AG10803 (cell line): Measurements from ENCODE around the gene ERMARD.

Experiments used
- DNase-seq: peaks from one replicate; pipeline ENCODE4 v3.0.0; 2010; ENCODE audit warnings: low read depth
- H3K4me3 ChIP-seq: 2 replicates; pipeline ENCODE4 v1.5.1; 2011; ENCODE audit warnings: mild to moderate bottlenecking, low read length, control low read depth
- CTCF ChIP-seq: conservative IDR thresholded peaks from 2 replicates; pipeline ENCODE4 v1.5.1; 2011; ENCODE audit warnings: mild to moderate bottlenecking, low read length, control low read depth, inconsistent platforms

Gene ERMARD

DNA sequence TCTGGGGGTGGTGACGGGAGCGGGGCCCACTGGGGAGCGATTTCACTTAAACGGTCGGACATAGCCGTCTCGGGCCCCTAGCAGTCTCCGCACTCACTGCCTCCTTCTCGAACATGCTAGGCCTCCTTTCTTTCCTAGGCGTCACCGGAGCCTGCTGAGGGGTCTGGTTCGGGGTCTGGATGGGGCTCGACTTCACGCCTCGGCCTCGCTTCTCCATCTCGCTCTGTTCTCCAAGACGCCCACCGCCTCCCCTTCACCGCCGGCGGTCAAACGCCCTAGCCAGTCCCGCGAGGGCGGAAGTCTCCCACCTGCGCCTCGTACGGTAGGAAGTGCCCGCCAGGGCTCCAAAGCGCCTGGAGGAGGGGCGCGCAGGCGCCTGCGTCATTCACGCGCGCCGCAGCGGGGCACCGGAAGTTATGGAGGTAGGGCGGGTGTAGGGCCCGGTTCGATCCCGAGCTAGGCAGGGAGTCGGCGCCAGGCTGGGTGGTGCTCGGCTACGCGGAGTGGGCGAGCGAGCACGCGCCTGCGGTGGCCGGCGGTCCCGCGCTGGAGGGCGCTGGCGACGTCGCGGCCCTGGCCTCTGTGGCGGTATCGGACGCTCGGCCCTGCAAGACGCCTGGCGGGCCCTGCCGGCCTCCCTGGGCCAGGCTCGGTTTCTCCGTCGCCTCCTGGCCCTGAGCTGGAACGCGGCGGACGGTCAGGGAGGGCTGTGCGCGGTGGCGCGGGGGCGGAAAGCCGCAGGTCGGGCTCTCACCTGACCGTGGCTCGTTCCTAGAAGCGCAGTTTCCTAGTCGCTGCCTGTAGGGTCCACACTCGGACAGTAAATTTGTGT is at the start of gene ERMARD, which contains the start of gene DYNLT2:
Gene ERMARD (plus strand): TSS at position 381 of the 832 bp plus-strand sequence. CDS start 36 bp downstream, at position 417.
Gene DYNLT2 (minus strand): TSS at position 331 of the 832 bp plus-strand sequence. CDS start 114 bp downstream, at position 217.
- H3K4me3 ChIP-seq, result peak within 1 kb of the TSS; percentile 88
- peak; percentile 19; the same call in 1 of the 2 replicates for TF ChIP-seq CTCF

DNA sequence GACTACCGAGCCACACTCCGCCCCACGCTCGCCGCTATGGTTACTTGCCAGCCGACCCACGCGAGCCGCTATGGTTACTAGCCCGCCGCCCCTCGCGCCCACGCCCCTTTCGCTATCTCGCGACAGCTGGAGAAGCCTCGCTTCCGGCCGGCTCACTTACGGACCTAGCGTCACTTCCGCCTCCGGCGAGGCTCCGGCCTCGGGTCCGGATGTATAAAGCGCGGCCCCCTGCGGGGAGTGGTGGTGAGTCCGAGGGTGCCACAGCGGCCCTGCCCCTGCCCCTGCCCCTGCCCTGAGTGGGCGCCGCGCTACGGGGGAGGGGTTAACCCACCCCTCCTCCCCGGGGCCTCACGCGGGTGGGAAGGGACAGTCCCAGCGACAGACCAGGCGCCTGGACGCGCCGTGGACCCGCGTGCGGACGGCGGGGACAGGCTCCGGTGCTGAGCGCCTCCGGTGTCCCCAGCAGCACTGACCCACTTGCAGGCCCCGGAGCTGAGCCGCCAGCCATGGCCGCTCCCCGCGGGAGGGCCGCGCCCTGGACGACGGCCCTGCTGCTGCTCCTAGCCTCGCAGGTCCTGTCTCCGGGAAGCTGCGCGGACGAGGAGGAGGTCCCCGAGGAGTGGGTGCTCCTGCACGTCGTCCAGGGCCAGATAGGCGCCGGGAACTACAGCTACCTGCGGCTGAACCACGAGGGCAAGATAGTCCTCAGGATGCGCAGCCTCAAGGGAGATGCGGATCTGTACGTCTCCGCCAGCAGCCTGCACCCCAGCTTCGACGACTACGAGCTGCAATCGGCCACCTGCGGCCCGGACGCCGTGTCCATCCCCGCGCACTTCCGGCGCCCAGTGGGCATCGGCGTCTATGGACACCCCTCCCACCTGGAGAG is 49.2 kb upstream of the ERMARD start, which contains the start of the genes C6orf120 and WDR27:
Gene C6orf120 (plus strand): TSS at position 173 of the 886 bp plus-strand sequence. CDS start 334 bp downstream, at position 507.
Gene WDR27 (minus strand): TSS at position 76 of the 886 bp plus-strand sequence. CDS start 13,024 bp downstream, outside the sequence.
- DNase-seq, result peak; percentile 96
- TF ChIP-seq CTCF, result peak; percentile 6; the same call in 1 of the 2 replicates
- peak within 1 kb of the TSS; percentile 92 for H3K4me3 ChIP-seq

More for the DNA sequence above, at the start of gene ERMARD, which contains the start of gene DYNLT2:
- peak; percentile 91 for DNase-seq

DNA sequence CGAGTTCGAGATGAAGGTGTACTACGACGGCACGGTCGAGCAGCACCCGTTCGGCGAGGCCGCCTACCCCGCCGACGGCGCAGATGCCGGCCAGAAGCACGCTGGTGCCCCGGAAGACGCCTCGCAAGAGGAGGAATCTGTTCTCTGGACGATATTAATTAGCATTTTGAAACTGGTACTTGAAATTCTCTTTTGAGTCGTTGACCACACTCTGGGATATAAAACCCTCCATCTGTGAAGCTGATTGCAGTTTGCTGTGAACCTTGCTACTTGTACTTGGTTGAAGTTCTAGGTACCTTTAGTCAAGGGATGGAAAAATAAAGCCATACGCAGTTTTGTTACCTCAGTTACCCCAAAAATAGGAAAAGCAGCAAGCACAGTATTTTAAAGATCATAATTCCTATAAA is 48.6 kb upstream of the ERMARD start:
- TF ChIP-seq CTCF, result no peak
- DNase-seq, result no peak
- peak overlapping the region; percentile 92 for H3K4me3 ChIP-seq

DNA sequence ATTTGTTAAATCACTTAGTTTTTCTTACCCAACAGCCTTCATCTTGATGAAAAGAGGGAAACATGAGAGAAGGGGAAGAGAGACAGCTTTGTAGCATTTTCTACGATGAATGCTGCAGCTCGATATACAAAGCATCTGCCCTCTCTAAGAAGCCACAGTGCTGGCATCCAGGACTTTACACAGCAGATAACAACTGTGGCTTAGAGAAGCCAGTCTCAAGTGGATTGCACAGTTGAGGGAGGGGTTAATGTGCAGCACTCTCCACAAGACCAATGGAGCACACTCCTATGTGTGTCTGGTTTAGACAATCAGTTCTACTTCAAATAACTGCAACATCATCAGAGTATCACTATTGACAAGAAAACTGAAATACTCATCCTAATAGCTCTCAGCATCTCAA is 43.6 kb upstream of the ERMARD start:
- no peak for TF ChIP-seq CTCF
- DNase-seq, result no peak
- no peak overlapping the region for H3K4me3 ChIP-seq

DNA sequence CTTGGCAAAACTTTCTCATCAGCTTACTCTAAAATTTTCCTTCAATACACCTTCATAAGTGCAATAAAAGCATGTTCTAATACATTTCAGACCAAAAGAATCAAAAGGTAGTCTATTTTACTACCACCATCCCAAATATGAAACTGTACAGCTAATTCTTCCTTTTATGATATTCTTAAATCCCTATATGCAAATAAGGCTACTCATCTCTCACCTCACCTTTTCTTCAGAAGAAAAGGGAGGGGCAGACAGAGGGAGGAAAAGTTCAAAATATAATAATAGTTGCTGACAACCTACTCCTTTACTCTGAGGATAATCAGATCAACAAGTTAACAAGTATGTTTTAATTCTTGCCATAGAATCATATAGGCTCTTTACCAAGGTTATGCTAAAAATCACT is 42.1 kb upstream of the ERMARD start:
- no peak overlapping the region for H3K4me3 ChIP-seq
- no peak for TF ChIP-seq CTCF
- DNase-seq, result no peak

DNA sequence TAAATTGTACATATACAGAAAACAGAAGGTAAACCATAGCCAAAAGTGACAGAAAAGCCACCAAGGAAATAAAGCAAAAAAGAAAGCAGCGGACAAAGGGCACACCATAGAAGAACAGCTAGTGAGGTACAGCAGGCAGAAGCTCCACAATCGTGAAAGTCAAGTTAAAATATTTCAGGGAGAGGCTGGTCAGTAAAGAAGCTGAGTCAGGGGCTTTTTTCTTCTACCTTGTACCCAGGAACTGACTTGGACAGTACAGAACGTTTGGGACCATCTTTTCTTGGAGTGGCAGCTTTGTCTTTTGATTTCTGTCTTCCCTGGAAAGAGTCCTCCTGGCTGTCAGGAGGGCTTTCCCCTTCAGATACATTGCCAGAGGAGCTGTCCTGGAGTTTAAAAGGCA is 41.4 kb upstream of the ERMARD start:
- no peak for TF ChIP-seq CTCF
- no peak for DNase-seq
- no peak overlapping the region for H3K4me3 ChIP-seq
